Endothelial cell of umbilical vein (primary cell): ENCODE data around the gene RAB9B. TPM values are rescaled to one million over a fixed set of nuclear protein-coding genes. Genes with fewer than 3 reads are reported as not detected.

Experiments
- BruUV-seq: library from RNA; stranded (reverse); fragments of 400-500 nt; replicated peaks from 2 replicates; lab custom pipeline; 2021; lab: Mats Ljungman, UMichigan
- CTCF ChIA-PET: fragments of 300-600, 350-600 bp; sonication (Branson Sonifier 250); formaldehyde crosslinking; loops from one replicate; lab custom pipeline; 2021; ENCODE audit warnings: antibody characterized with exemption, inconsistent platforms; lab: Charles Lee
- POLR2A ChIA-PET: fragments of 300-600, 350-600 bp; sonication (Branson Sonifier 250); formaldehyde crosslinking; loops from one replicate; lab custom pipeline; 2021; ENCODE audit warnings: antibody characterized with exemption, inconsistent platforms; lab: Charles Lee
- DNase-seq: peaks from one replicate; pipeline ENCODE4 v3.0.0-alpha.2; 2011; ENCODE audit warnings: low read depth, low spot score
- FAIRE-seq: peaks from 2 replicates; lab custom pipeline; 2011; peaks lifted over from hg19 to GRCh38; lab: Jason Lieb, UNC
- H2AFZ ChIP-seq: 2 replicates; pipeline ENCODE4 v1.6.0; 2012; ENCODE audit warnings: low read depth, low read length, control low read depth, inconsistent platforms
- H3K27ac ChIP-seq: 2 replicates; pipeline ENCODE4 v1.5.1; 2011; ENCODE audit warnings: low read depth, mild to moderate bottlenecking, control low read depth, low read length, moderate library complexity; ENCODE audit not compliant: insufficient read depth
- H3K27me3 ChIP-seq, 2 experiments: 2 replicates each; pipeline versions ENCODE4 v1.6.0 to v1.6.1; 2011; ENCODE audit warnings: low read length in 2 of 2, mixed read lengths in 1 of 2; ENCODE audit not compliant: control insufficient read depth in 2 of 2, insufficient read depth in 2 of 2
- H3K36me3 ChIP-seq, 2 experiments: 2 replicates in 1 of 2; 3 replicates in 1 of 2; pipeline ENCODE4 v1.5.1; 2011; ENCODE audit warnings: low read length in 2 of 2, mild to moderate bottlenecking in 1 of 2, moderate library complexity in 1 of 2; ENCODE audit not compliant: control insufficient read depth in 2 of 2, insufficient read depth in 2 of 2; ENCODE audit errors: extremely low read depth in 1 of 2
- H3K4me1 ChIP-seq: 3 replicates; pipeline ENCODE4 v1.5.1; 2011; ENCODE audit warnings: mild to moderate bottlenecking, low read length; ENCODE audit not compliant: control insufficient read depth, insufficient read depth; ENCODE audit errors: extremely low read depth
- H3K4me2 ChIP-seq: 2 replicates; pipeline ENCODE4 v1.6.1; 2011; ENCODE audit warnings: low read length, control low read depth, mixed read lengths; ENCODE audit not compliant: insufficient read depth
- H3K4me3 ChIP-seq, 3 experiments: fragments of 200-600 bp in 1 of 3; sonication (generic), shearing (Covaris generic) in 1 of 3; replicated peaks in 1 of 3; 2 replicates each; pipeline ENCODE4 v1.5.1; 2011 to 2016; ENCODE audit warnings: control low read depth in 3 of 3, low read length in 3 of 3, mild to moderate bottlenecking in 2 of 3, inconsistent platforms in 1 of 3, low read depth in 1 of 3, moderate library complexity in 1 of 3; ENCODE audit not compliant: insufficient read depth in 1 of 3
- H3K79me2 ChIP-seq: 2 replicates; pipeline ENCODE4 v1.6.0; 2012; ENCODE audit warnings: low read length, inconsistent platforms; ENCODE audit not compliant: control insufficient read depth, insufficient read depth
- H3K9ac ChIP-seq: replicated peaks from 2 replicates; pipeline ENCODE3; 2011; ENCODE audit warnings: low read length, control low read depth; ENCODE audit not compliant: insufficient read depth; ENCODE audit errors: extremely low read depth
- H3K9me1 ChIP-seq: replicated peaks from 3 replicates; pipeline ENCODE4 v1.6.0; 2011; ENCODE audit warnings: mild to moderate bottlenecking, low read length; ENCODE audit not compliant: control insufficient read depth, insufficient read depth; ENCODE audit errors: extremely low read depth
- H3K9me3 ChIP-seq: replicated peaks from 2 replicates; pipeline ENCODE4 v1.5.1; 2012; ENCODE audit warnings: low read length, inconsistent platforms; ENCODE audit not compliant: control insufficient read depth, insufficient read depth
- H4K20me1 ChIP-seq: replicated peaks from 2 replicates; pipeline ENCODE3; 2011; ENCODE audit warnings: mild to moderate bottlenecking, low read length; ENCODE audit not compliant: control insufficient read depth, insufficient read depth; ENCODE audit errors: extremely low read depth
- EZH2 ChIP-seq: IDR thresholded peaks from 2 replicates; pipeline ENCODE4 v1.6.1; 2012; ENCODE audit warnings: borderline replicate concordance, low read depth, mild to moderate bottlenecking, moderate library complexity, low read length, inconsistent platforms; ENCODE audit not compliant: severe bottlenecking
- FOS ChIP-seq: IDR thresholded peaks from 2 replicates; pipeline ENCODE4 v1.6.1; 2011; ENCODE audit warnings: mild to moderate bottlenecking, low read length, moderate library complexity, borderline replicate concordance; ENCODE audit not compliant: insufficient read depth
- GATA2 ChIP-seq: IDR thresholded peaks from 2 replicates; pipeline ENCODE4 v1.7.0; 2011; ENCODE audit warnings: low read depth, mild to moderate bottlenecking, moderate library complexity, mixed read lengths, low read length; ENCODE audit not compliant: insufficient read length, insufficient read depth
- JUN ChIP-seq: IDR thresholded peaks from 2 replicates; pipeline ENCODE4 v1.6.1; 2011; ENCODE audit warnings: borderline replicate concordance, low read depth; ENCODE audit not compliant: insufficient read length, insufficient read depth
- MAX ChIP-seq: IDR thresholded peaks from 2 replicates; pipeline ENCODE4 v1.6.1; 2011; ENCODE audit not compliant: insufficient read depth, insufficient read length
- MYC ChIP-seq: IDR thresholded peaks from one replicate; pipeline ENCODE4 v1.6.1; 2011; ENCODE audit warnings: mild to moderate bottlenecking, low read depth, low read length
- POLR2A ChIP-seq: IDR thresholded peaks from 2 replicates; pipeline ENCODE4 v1.6.1; 2012; ENCODE audit warnings: low read depth, mild to moderate bottlenecking, control low read depth, low read length
- POLR2AphosphoS5 ChIP-seq: IDR thresholded peaks from 2 replicates; pipeline ENCODE4 v1.6.1; 2012; ENCODE audit warnings: low read depth, mild to moderate bottlenecking, control low read depth, low read length, moderate library complexity; ENCODE audit not compliant: insufficient read depth
- dilution Hi-C: fragments of 300-500 bp; cut with MboI; formaldehyde crosslinking; loops from one replicate; pipeline ENCODE4 v1.15.0; 2019; ENCODE audit warnings: low sequenced_read_pairs; ENCODE audit not compliant: extremely low pct_ligation_motif_present
- intact Hi-C: fragments of 100-400 bp; cut with micrococcal nuclease; formaldehyde crosslinking; loops from one replicate; pipeline ENCODE4 v1.10.0; 2022
- polyA plus RNA-seq, 4 experiments: library from polyadenylated mRNA; depleted of rRNA in 3 of 4; stranded (reverse) in 3 of 4; unstranded in 1 of 4; fragments of >200 nt; gene quantifications; 2 replicates each; pipeline versions ENCODE4 v1.2.1 to v1.2.3, GENCODE V29; 2011 to 2012; ENCODE audit warnings: missing spikeins in 1 of 4
- total RNA-seq: library from RNA; stranded (reverse); gene quantifications from 2 replicates; pipeline ENCODE4 v1.2.3, GENCODE V29; 2021
- TF ChIP-seq, protein P1 (sequence below), 2 donors: IDR thresholded peaks; 1 replicate in 1 of 2; 2 replicates in 1 of 2; pipeline ENCODE4 v1.5.1; 2011; ENCODE audit warnings: low read length in 2 of 2, mild to moderate bottlenecking in 2 of 2, moderate library complexity in 2 of 2, control low read depth in 1 of 2, inconsistent platforms in 1 of 2, low read depth in 1 of 2; ENCODE audit not compliant: insufficient read depth in 1 of 2; ENCODE audit errors: extremely low read depth in 1 of 2

RAB9B gene
- total and polyA plus RNA-seq, 2 donors (not counting 3 experiments of a cell fraction or from before 2014, with no cell fraction given): 0.18 to 0.55 TPM

GRCh38 chrX:103794119-103794518, 37.9 kb downstream of the RAB9B start:
- Histone ChIP-seq H4K20me1 (no peaks in the 10 kb centered on the region), H3K27me3 (no peaks in the 10 kb centered on the region), H3K4me1 (no peaks in the 10 kb centered on the region), H3K4me2 (no peak overlapping the region), H3K4me3 (no peak overlapping the region), H3K9ac (no peak overlapping the region), H2AFZ (no peak overlapping the region), H3K27ac (no peak overlapping the region), H3K79me2 (no peaks in the 10 kb centered on the region), H3K9me1 (no peaks in the 10 kb centered on the region), H3K36me3 (no peaks in the 10 kb centered on the region), H3K9me3 (no peaks in the 10 kb centered on the region)
- dilution Hi-C loops: no loop called here
- intact Hi-C loops: no loop called here
- no peak for TF ChIP-seq MYC
- no peak for TF ChIP-seq GATA2
- TF ChIP-seq, protein P1, sequence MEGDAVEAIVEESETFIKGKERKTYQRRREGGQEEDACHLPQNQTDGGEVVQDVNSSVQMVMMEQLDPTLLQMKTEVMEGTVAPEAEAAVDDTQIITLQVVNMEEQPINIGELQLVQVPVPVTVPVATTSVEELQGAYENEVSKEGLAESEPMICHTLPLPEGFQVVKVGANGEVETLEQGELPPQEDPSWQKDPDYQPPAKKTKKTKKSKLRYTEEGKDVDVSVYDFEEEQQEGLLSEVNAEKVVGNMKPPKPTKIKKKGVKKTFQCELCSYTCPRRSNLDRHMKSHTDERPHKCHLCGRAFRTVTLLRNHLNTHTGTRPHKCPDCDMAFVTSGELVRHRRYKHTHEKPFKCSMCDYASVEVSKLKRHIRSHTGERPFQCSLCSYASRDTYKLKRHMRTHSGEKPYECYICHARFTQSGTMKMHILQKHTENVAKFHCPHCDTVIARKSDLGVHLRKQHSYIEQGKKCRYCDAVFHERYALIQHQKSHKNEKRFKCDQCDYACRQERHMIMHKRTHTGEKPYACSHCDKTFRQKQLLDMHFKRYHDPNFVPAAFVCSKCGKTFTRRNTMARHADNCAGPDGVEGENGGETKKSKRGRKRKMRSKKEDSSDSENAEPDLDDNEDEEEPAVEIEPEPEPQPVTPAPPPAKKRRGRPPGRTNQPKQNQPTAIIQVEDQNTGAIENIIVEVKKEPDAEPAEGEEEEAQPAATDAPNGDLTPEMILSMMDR (IDR thresholded peaks at IDR 0.05; ENCODE audit: extremely low read depth in 1 of 2, insufficient read depth in 1 of 2, low read depth in 1 of 2, low read length in 2 of 2): no peak
- no peak for TF ChIP-seq POLR2AphosphoS5
- no peak for FAIRE-seq
- BruUV-seq: no TSS peak
- CTCF ChIA-PET: no interaction called here
- no peak for DNase-seq
- POLR2A ChIA-PET: no interaction called here

DNA sequence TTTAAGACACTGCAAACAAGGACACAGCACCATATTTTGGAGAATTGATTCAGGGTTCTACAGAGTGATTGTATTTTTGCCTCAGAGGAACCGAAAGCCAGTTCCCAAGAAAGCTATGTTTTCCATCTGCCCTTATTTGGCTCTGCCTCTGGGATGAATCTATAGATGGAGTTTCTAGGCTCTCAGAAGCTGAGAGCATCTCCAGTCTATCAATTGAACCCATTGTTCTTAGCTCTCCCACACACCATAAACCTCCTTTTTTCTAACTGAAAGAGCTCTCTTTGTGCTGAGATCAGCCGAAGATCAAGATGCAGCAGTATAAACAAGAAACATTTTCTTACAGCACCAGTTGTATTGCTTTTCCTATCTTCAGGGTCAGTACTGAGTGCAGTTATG, 38.5 kb downstream of the RAB9B start:
- dilution Hi-C loops: no loop called here
- Histone ChIP-seq H4K20me1 (no peaks in the 10 kb centered on the region), H3K36me3 (no peaks in the 10 kb centered on the region), H3K9me3 (no peaks in the 10 kb centered on the region), H3K9ac (no peak overlapping the region), H3K4me2 (no peak overlapping the region), H3K4me3 (no peak overlapping the region), H3K9me1 (no peaks in the 10 kb centered on the region), H3K79me2 (no peaks in the 10 kb centered on the region), H3K27ac (no peak overlapping the region), H2AFZ (no peak overlapping the region), H3K4me1 (no peaks in the 10 kb centered on the region), H3K27me3 (no peaks in the 10 kb centered on the region)
- intact Hi-C loops: no loop called here
- ChIA-PET POLR2A (no interaction called here), CTCF (interaction anchor here (0.7 to 2.0 kb wide), 2 partner anchors 10 to 40 kb away, joined by 3 to 8 read pairs; no protein-coding TSS in a partner anchor)
- FAIRE-seq (no peak), DNase-seq (no peak)
- TF ChIP-seq JUN: no peak
- no peak for TF ChIP-seq MYC
- TF ChIP-seq FOS: no peak
- TF ChIP-seq GATA2: no peak
- no peak for TF ChIP-seq EZH2
- no peak for TF ChIP-seq POLR2AphosphoS5
- TF ChIP-seq MAX: no peak
- no peak for TF ChIP-seq POLR2A
- TF ChIP-seq, protein P1 (IDR thresholded peaks at IDR 0.05; ENCODE audit: extremely low read depth in 1 of 2, insufficient read depth in 1 of 2, low read depth in 1 of 2, low read length in 2 of 2): no peak
- BruUV-seq: no TSS peak
